ENCODE data around the gene KRTAP4-11. TPM values are rescaled to one million over a fixed set of nuclear protein-coding genes. Genes with fewer than 3 reads are reported as not detected.
"Not testable (repeated sequence)": the region's sequence is repeated elsewhere in the genome, so short reads cannot be mapped to it uniquely, and the experiment has no call there.

KRTAP4-11 gene
- polyA plus RNA-seq (2012; ENCODE audit: low read depth, missing spikeins): not detected

DNA sequence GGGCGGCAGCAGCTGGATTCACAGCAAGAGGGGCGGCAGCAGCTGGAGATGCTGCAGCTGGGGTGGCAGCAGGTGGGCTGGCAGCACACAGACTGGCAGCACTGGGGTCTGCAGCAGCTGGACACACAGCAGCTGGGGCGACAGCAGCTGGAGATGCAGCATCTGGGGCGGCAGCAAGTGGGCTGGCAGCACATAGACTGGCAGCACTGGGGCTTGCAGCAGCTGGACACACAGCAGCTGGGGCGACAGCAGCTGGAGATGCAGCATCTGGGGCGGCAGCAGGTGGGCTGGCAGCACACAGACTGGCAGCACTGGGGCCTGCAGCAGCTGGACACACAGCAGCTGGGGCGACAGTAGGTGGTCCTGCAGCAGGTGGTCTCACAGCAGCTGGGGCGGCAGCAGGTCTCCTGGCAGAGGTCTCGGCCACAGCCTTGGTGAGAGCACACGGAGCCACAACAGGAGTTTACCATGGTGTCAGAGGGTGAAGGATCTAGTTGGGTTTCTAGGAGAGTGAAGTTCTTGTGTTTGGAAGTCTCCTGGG lies at the start of gene KRTAP4-11:
Gene KRTAP4-11, minus strand, starts transcription at position 528 of the 541 bp plus-strand sequence. Its CDS starts 58 bp downstream, at position 470.
- not testable (repeated sequence) for FAIRE-seq

DNA sequence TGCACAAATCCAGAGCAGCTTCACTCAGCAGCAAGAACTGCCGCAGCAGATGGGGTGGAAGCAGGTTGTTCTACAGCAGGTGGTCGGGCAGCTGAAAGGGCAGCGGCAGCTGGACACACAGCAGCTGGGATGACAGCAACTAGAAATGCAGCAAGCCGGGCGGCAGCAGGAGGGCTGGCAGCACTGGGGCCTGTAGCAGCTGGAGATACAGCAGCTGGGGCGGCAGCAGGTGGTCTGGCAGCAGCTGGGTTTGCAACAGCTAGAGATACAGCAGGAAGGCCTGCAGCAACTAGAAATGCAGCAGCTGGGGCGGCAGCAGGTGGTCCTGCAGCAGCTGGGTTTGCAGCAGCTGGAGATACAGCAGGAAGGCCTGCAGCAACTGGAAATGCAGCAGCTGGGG lies 49.4 kb upstream of the KRTAP4-11 start:
- no peak for FAIRE-seq
- DNase-seq (ENCODE audit: insufficient read length, low spot score): no peak
- no peak for TF ChIP-seq POLR2A (IDR thresholded peaks at IDR 0.05; ENCODE audit: low read depth, low read length)
- no peak for TF ChIP-seq TAF1 (IDR thresholded peaks at IDR 0.05; ENCODE audit: low read depth, low read length)
- no peak for TF ChIP-seq POU2F2 (IDR thresholded peaks at IDR 0.05; ENCODE audit: low read depth, low read length)
- TF ChIP-seq SPI1 (IDR thresholded peaks at IDR 0.05; ENCODE audit: low read depth, low read length): no peak
- TF ChIP-seq PAX5 (IDR thresholded peaks at IDR 0.05; ENCODE audit: insufficient read depth, low read length, severe bottlenecking): no peak
- TF ChIP-seq POLR2AphosphoS5 (IDR thresholded peaks at IDR 0.05; ENCODE audit: low read depth, low read length): no peak

More for the DNA sequence above, at the start of gene KRTAP4-11:
- not testable (repeated sequence) for DNase-seq (ENCODE audit: insufficient read length, low spot score)

DNA sequence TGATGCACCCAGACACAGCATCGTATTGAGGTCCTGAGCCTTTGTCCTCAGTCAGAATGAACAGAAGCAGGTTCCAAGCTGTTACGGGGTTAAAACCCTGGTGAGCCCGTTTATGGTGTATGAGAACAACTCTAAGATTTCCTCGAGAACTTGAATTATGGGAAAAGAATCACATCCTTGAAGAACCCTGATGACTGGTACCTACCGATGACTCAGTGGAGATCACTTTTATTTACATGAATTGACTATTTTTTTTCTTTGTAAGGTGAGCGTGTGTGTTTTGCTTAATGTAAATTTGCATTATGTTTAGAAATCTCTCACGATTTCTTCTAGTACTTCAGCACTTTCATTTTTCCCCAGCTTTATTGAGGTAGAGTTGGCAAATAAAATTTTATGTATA lies 45.7 kb upstream of the KRTAP4-11 start:
- no peak for FAIRE-seq
- TF ChIP-seq TAF1 (IDR thresholded peaks at IDR 0.05; ENCODE audit: low read depth, low read length) (no peak), POU2F2 (IDR thresholded peaks at IDR 0.05; ENCODE audit: low read depth, low read length) (no peak), POLR2A (IDR thresholded peaks at IDR 0.05; ENCODE audit: low read depth, low read length) (no peak), PAX5 (IDR thresholded peaks at IDR 0.05; ENCODE audit: insufficient read depth, low read length, severe bottlenecking) (no peak), SPI1 (IDR thresholded peaks at IDR 0.05; ENCODE audit: low read depth, low read length) (no peak), POLR2AphosphoS5 (IDR thresholded peaks at IDR 0.05; ENCODE audit: low read depth, low read length) (no peak)
- DNase-seq (ENCODE audit: insufficient read length, low spot score): no peak

DNA sequence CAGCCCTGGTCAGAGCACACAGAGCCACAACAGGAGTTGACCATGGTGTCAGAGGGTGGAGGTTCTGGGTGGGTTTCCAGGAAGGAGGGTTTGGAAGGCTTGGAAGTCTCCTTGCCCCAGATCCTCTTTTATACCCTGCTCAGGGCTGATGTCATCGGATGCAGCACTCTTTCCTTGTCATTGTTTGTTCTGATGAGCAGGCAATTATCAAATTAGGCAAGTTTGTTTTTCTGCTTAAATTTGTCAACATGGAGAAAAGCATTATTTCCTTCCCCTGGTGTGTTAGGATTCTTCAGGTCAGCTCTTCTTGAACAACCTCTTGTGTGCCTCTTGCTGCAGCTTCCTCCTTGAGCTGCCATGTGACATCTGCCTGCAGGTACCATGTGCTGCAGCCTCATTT lies 42.5 kb upstream of the KRTAP4-11 start, which contains the start of gene KRTAP4-4:
Gene KRTAP4-4, minus strand, starts transcription at position 101 of the 400 bp plus-strand sequence. Its CDS starts 57 bp downstream, at position 44.
- DNase-seq (ENCODE audit: insufficient read length, low spot score): no peak
- FAIRE-seq: no peak
- TF ChIP-seq TAF1 (IDR thresholded peaks at IDR 0.05; ENCODE audit: low read depth, low read length) (no peak), SPI1 (IDR thresholded peaks at IDR 0.05; ENCODE audit: low read depth, low read length) (no peak), POLR2AphosphoS5 (IDR thresholded peaks at IDR 0.05; ENCODE audit: low read depth, low read length) (no peak), POLR2A (IDR thresholded peaks at IDR 0.05; ENCODE audit: low read depth, low read length) (no peak), POU2F2 (IDR thresholded peaks at IDR 0.05; ENCODE audit: low read depth, low read length) (no peak), PAX5 (IDR thresholded peaks at IDR 0.05; ENCODE audit: insufficient read depth, low read length, severe bottlenecking) (no peak)

DNA sequence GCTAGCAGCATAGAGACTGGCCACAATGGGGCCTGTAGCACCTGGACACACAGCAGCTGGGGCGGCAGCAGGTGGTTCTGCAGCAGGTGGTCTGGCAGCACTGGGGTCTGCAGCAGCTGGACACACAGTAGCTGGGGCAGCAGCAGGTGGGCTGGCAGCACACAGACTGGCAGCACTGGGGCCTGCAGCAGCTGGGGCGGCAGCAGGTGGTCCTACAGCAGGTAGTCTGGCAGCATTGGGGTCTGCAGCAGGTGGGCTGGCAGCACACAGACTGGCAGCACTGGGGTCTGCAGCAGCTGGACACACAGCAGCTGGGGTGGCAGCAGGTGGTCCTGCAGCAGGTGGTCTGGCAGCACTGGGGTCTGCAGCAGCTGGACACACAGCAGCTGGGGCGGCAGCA lies 42.0 kb upstream of the KRTAP4-11 start:
- DNase-seq (ENCODE audit: insufficient read length, low spot score); FAIRE-seq: not testable (repeated sequence)

DNA sequence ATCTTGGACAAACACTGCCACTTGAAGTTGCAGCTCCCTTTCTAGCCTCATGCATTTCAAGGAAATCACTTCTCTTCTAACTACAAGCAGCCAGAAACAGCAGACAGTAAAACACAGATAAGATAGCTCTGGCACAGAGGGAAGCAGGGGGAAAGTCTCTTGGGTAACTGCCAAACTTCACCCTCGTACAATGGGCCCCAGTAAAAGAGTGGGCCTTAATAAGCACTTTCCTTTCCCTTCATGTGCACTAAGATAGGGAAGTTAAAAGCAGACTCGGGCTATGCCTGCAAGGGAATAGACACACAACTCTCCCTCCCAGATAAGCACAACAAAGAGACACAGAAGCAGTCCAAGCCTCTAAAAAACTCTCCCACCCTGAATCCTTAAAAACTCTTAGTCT lies 35.7 kb upstream of the KRTAP4-11 start:
- FAIRE-seq (no peak), DNase-seq (ENCODE audit: insufficient read length, low spot score) (no peak)
- TF ChIP-seq PAX5 (IDR thresholded peaks at IDR 0.05; ENCODE audit: insufficient read depth, low read length, severe bottlenecking) (no peak), POLR2A (IDR thresholded peaks at IDR 0.05; ENCODE audit: low read depth, low read length) (no peak), SPI1 (IDR thresholded peaks at IDR 0.05; ENCODE audit: low read depth, low read length) (no peak), TAF1 (IDR thresholded peaks at IDR 0.05; ENCODE audit: low read depth, low read length) (no peak), POU2F2 (IDR thresholded peaks at IDR 0.05; ENCODE audit: low read depth, low read length) (no peak), POLR2AphosphoS5 (IDR thresholded peaks at IDR 0.05; ENCODE audit: low read depth, low read length) (no peak)

DNA sequence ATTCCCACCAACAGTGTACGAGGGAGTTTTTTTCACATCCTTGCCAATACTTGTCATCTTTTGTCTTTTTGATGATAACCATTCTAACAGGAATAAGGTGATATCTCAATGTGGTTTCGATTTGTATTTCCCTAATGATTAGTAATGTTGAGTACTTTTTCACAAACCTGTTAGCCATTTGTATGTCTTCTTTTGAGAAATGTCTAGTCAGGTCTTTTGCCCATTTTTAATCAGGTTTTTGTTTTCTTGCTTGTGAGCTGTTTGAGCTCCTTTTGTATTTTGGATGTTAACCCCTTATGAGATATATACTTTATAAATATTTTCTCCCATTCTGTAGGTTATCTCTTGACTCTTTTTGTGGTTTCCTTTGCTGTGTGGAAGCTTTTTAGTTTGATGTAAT lies 33.4 kb upstream of the KRTAP4-11 start:
- DNase-seq (ENCODE audit: insufficient read length, low spot score) (no peak), FAIRE-seq (no peak)
- TF ChIP-seq TAF1 (IDR thresholded peaks at IDR 0.05; ENCODE audit: low read depth, low read length): no peak
- no peak for TF ChIP-seq POU2F2 (IDR thresholded peaks at IDR 0.05; ENCODE audit: low read depth, low read length)
- TF ChIP-seq POLR2A (IDR thresholded peaks at IDR 0.05; ENCODE audit: low read depth, low read length): no peak
- no peak for TF ChIP-seq PAX5 (IDR thresholded peaks at IDR 0.05; ENCODE audit: insufficient read depth, low read length, severe bottlenecking)

DNA sequence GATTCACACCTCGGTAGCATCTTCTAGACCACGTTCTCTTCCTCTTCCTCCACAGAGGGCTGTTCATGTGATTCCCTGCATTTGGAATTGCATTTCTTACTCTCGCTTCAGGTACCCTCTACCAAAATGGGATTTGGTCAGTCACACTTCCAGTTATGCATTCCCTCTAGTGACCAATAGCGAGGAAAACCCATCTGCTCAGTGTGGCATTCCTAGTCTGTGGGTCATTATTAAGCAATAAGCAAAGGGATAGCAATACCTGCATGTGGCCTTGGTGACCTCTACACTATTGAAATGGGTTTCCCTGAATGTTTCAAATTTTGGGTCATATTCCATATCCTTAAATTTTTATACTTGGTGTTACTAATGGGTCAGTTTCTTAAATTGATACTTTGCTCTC lies 31.9 kb upstream of the KRTAP4-11 start:
- DNase-seq (ENCODE audit: insufficient read length, low spot score) (no peak), FAIRE-seq (no peak)
- TF ChIP-seq POU2F2 (IDR thresholded peaks at IDR 0.05; ENCODE audit: low read depth, low read length) (no peak), POLR2AphosphoS5 (IDR thresholded peaks at IDR 0.05; ENCODE audit: low read depth, low read length) (no peak), SPI1 (IDR thresholded peaks at IDR 0.05; ENCODE audit: low read depth, low read length) (no peak), TAF1 (IDR thresholded peaks at IDR 0.05; ENCODE audit: low read depth, low read length) (no peak), PAX5 (IDR thresholded peaks at IDR 0.05; ENCODE audit: insufficient read depth, low read length, severe bottlenecking) (no peak), POLR2A (IDR thresholded peaks at IDR 0.05; ENCODE audit: low read depth, low read length) (no peak)

DNA sequence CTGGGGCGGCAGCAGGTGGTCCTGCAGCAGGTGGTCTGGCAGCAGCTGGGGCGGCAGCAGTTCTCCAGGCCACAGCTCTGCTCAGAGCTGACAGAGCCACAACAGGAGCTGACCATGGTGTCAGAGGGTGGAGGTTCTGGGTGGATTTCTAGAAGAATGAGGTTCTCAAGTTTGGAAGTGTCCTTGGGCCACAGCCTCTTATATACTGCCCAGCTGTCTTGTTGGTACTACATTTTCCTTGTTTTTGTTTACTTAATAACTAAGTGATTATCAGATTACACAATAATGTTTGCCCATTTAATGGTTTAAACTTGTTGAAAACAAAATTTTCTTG lies 31.4 kb upstream of the KRTAP4-11 start, which contains the start of gene KRTAP4-5:
Gene KRTAP4-5, minus strand, starts transcription at position 174 of the 334 bp plus-strand sequence. Its CDS starts 58 bp downstream, at position 116.
- DNase-seq (ENCODE audit: insufficient read length, low spot score) (no peak), FAIRE-seq (no peak)
- TF ChIP-seq SPI1 (IDR thresholded peaks at IDR 0.05; ENCODE audit: low read depth, low read length) (no peak), POU2F2 (IDR thresholded peaks at IDR 0.05; ENCODE audit: low read depth, low read length) (no peak), PAX5 (IDR thresholded peaks at IDR 0.05; ENCODE audit: insufficient read depth, low read length, severe bottlenecking) (no peak), TAF1 (IDR thresholded peaks at IDR 0.05; ENCODE audit: low read depth, low read length) (no peak), POLR2AphosphoS5 (IDR thresholded peaks at IDR 0.05; ENCODE audit: low read depth, low read length) (no peak), POLR2A (IDR thresholded peaks at IDR 0.05; ENCODE audit: low read depth, low read length) (no peak)

DNA sequence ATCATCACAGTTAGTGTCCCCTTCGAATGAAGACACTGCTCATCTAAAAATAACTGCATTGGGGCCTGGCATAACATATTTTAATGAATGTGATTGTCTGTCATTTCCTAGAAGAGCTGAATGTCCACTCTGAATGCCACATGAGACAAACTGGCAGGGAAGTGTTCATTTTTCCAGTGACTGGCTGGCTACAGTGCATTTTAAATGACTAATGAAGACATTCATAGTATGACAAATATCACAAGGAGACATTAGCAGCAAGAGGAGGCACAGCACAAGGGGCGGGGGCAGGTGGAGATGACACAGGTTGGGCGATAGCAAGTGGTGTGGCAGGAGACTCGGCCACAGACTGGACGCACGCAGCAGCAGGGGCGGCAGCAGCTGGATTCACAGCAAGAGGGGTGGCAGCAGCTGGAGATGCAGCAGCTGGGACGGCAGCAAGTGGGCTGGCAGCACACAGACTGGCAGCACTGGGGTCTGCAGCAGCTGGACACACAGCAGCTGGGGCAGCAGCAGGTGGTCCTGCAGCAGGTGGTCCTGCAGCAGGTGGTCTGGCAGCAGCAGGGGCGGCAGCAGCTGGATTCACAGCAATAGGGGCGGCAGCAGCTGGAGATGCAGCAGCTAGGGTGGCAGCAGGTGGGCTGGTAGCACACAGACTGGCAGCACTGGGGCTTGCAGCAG lies 30.9 kb upstream of the KRTAP4-11 start:
- not testable (repeated sequence) for FAIRE-seq

More for the DNA sequence above, 30.9 kb upstream of the KRTAP4-11 start:
- not testable (repeated sequence) for DNase-seq (ENCODE audit: insufficient read length, low spot score)

All from GM12891 (cell line).